Effector memory CD8-positive, alpha-beta T cell (primary cell): ENCODE data around the gene MAT2A.

Experiments used
- ATAC-seq: fragments of 150-1000 bp; cut with Tn5 transposase; replicated peaks from 2 replicates; pipeline ENCODE4 v1.10.0; 2021; ENCODE audit warnings: mild to moderate bottlenecking, moderate library complexity
- DNase-seq, 3 experiments: peaks; one replicate each; pipeline ENCODE4 v3.0.0; 2021
- H3K27ac Mint-ChIP-seq, 2 donors: one replicate each; pipeline ENCODE4 v1.8.0; 2022; ENCODE audit warnings: mild to moderate bottlenecking in 2 of 2, mixed read lengths in 2 of 2, moderate library complexity in 2 of 2
- H3K27me3 Mint-ChIP-seq, 2 donors: one replicate each; pipeline ENCODE4 v1.8.0; 2022; ENCODE audit warnings: mixed read lengths in 2 of 2
- H3K36me3 Mint-ChIP-seq: one replicate; pipeline ENCODE4 v1.8.0; 2022; ENCODE audit warnings: mild to moderate bottlenecking, moderate library complexity, mixed read lengths; ENCODE audit not compliant: insufficient read depth
- H3K4me1 Mint-ChIP-seq, 2 donors: one replicate each; pipeline ENCODE4 v1.8.0; 2022; ENCODE audit warnings: low read depth in 2 of 2, mixed read lengths in 2 of 2
- H3K4me3 Mint-ChIP-seq, 2 donors: one replicate each; pipeline ENCODE4 v1.8.0; 2022; ENCODE audit warnings: mild to moderate bottlenecking in 2 of 2, mixed read lengths in 2 of 2, moderate library complexity in 2 of 2
- H3K9me3 Mint-ChIP-seq, 2 donors: one replicate each; pipeline ENCODE4 v1.8.0; 2022; ENCODE audit warnings: mixed read lengths in 2 of 2

The MAT2A gene

DNA sequence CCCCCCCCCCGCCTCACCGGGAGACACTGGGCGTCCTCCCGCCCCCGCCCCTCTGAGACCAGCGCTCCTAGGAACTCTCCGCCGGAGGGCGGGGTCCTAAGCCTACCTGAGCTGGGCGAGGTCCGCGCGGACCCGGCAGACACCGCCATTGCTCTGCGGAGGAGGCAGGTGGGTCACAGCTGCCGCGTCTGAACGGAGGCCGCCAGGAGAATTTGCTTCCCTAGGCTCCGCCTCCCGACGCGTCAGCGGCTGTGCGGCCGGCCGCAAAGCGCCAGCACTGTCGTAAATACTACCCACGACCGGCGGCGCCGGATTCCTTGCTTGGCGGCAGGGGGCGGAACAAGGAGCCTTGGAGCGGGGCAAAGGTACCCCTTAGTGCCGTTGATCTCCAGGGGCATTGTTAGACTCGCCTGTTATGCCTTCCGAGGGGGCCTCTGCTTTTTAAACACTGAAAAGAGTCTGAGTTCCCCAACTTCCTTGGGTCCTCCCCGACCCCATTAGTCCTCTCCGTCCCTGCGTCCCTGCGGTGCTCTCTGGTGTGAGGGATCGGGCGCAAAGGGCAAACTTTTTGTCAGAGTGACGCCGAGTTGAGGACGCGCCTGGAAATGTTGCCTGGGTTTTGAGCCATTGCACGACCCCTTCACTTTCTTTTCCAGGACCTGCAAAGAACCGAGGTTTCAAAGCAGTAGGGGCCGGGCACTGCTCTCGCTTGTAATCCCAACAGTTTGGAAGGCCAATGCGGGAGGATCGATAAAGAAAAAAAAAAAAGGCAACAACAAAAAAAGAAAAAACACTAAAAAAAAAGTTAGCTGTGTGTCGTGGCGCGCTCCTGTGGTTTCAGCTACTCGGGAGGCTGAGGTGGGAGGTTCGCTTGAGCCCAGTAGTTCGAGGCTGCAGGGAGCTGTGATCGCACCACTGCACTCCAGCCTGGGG is 22.6 kb downstream of the MAT2A start, which contains the start of gene GGCX:
Gene GGCX, minus strand, starts transcription at position 214 of the 933 bp plus-strand sequence. Its CDS starts 65 bp downstream, at position 149.
- peaks cover 18 to 24% of the 10 kb centered on the region in 2 donors for H3K4me1 Mint-ChIP-seq

DNA sequence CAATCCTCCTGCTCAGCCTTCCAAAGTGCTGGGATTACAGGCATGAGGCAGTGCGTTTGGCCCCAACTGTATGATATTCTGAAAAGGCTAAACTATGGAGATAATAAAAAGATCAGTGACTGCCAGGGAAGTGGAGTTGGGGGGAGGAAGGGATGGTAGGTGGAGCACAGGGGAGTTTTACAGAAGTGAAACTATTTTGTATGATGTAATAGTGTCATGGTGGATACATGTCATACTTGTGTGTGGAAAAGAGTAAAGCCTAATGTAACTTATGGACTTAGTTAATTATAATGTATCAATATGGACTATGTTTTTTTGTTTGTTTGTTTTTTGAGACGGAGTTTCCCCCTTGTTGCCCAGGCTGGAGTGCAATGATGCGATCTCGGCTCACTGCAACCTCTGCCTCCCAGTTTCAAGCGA is 25.2 kb downstream of the MAT2A start:
- Mint-ChIP-seq H3K27me3 (no peaks in the 10 kb centered on the region), H3K9me3 (no peaks in the 10 kb centered on the region), H3K4me1 (peaks cover 14 to 20% of the 10 kb centered on the region in 2 donors), H3K27ac (no peak overlapping the region), H3K36me3 (peaks cover 13% of the 10 kb centered on the region), H3K4me3 (no peak overlapping the region)
- ATAC-seq (no peak), DNase-seq (no peak)

More for the DNA sequence above, 22.6 kb downstream of the MAT2A start, which contains the start of gene GGCX:
- peak; percentile 94 for ATAC-seq
- Mint-ChIP-seq H3K36me3 (peaks cover 17% of the 10 kb centered on the region), H3K4me3 (peak within 1 kb of the TSS; percentile 93 to 96), H3K27me3 (no peaks in the 10 kb centered on the region), H3K9me3 (no peaks in the 10 kb centered on the region), H3K27ac (peak within 1 kb of the TSS; percentile 94 to 95)
- peak; percentile 83 to 86 (median 85) for DNase-seq

DNA sequence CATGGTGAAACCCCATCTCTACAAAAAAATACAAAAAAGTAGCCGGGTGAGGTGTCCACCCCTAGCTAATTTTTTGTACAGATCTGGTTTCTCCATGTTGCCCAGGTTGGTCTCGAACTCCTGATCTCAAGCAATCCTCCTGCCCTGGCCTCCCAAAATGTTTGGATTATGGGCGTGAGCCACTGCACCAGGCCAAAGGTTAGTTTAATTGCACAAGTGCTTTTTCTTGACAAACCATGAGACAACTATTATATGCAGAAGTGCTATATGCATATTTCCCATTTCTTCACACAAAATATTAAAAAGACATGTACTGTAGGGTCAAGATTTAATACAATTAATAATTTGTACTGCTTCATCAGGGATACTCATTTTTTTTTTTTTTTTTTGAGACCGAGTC is 27.3 kb downstream of the MAT2A start:
- no peaks in the 10 kb centered on the region for H3K9me3 Mint-ChIP-seq
- peaks cover 0 to 11% of the 10 kb centered on the region in 2 donors for H3K27me3 Mint-ChIP-seq
- ATAC-seq (no peak), DNase-seq (no peak)
- no peak overlapping the region for H3K27ac Mint-ChIP-seq
- H3K4me3 Mint-ChIP-seq, result no peak overlapping the region
- H3K36me3 Mint-ChIP-seq, result peaks cover 6% of the 10 kb centered on the region
- H3K4me1 Mint-ChIP-seq, result peaks cover under 1 to 4% of the 10 kb centered on the region in 2 donors

DNA sequence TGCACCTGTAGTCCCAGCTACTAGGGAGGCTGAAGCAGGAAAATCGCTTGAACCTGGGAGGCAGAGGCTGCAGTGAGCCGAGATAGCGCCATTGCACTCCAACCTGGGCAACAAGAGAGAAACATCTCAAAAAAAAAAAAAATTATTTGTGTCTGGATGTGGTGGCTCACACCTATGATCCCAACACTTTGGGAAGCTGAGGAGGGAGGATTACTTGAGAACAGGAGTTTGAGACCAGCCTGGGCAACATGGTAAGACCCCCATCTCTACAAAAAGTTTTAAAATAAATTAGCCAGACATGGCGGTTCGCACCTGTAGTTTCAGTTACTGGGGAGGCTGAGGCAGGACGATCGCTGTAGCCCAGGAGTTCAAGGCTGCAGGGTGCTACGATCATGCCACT is 36.8 kb downstream of the MAT2A start:
- H3K9me3 Mint-ChIP-seq, result no peaks in the 10 kb centered on the region
- no peak for DNase-seq

DNA sequence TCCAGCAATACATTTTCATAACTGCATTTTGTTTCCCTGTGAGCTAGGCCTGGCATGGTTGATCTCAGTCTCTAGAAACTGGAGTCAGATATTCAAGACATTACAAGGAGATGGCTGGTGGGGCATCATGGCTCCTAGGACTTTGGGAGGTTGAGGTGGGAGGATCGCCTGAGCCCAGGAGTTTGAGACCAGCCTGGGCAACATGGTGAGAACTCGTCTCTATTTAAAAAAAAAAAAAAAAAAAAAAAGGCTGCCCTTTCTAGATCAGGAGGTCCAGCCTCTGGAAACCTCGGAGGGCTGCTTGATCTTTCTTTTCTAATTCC is 38.1 kb downstream of the MAT2A start:
- Mint-ChIP-seq H3K27ac (peak overlapping the region; percentile 96 to 97), H3K4me1 (peaks cover 35 to 36% of the 10 kb centered on the region in 2 donors), H3K9me3 (no peaks in the 10 kb centered on the region), H3K36me3 (peaks cover 15% of the 10 kb centered on the region), H3K27me3 (no peaks in the 10 kb centered on the region), H3K4me3 (peak overlapping the region; percentile 96 to 97)
- ATAC-seq, result no peak
- no peak for DNase-seq

More for the DNA sequence above, 36.8 kb downstream of the MAT2A start:
- peaks cover 13% of the 10 kb centered on the region for H3K36me3 Mint-ChIP-seq
- H3K27ac Mint-ChIP-seq, result no peak overlapping the region
- H3K4me1 Mint-ChIP-seq, result peaks cover 29 to 30% of the 10 kb centered on the region in 2 donors
- peaks cover 0 to 3% of the 10 kb centered on the region in 2 donors for H3K27me3 Mint-ChIP-seq
- H3K4me3 Mint-ChIP-seq, result no peak overlapping the region
- no peak for ATAC-seq

DNA sequence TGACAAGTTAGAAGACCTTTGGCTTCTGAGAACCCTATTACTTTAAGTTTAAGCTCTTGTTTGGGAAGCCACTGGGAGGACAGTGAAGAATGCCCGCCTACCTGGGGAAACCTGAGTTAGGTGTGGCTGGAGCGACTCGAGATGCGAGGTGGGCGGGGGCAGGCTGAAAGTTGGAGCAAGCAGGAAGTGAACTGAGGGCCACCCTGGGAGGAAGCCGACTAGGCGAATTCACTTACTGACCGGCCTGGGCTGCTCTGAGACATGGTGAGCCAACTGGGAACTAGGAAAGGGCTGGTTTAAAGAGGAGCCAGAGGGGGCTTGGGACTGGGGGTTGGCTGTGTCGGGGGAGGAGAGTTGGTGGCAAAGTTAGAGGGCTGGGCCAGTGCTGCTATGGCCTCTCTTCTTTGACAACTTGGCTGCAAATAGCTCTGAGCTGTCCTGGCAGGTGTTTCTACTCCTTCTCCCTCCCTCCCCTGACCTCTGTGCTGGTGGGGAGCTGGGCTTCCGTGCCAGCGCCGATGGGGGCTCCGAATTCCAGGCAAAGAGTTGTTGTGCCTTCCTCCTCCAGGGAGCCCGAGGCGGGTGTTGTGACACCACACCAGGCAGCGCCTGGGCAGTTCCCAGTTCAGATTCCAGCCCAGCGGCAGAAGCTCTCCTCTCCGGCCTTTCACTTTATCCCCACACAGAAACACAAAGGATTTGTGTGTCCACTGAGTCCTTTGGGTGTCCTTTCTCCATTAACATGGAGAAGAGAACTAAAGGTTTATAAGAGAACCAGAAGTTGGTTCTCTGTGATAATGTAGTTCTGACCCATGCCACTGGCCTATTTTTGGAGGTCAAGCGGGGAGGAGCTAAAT is 38.6 kb downstream of the MAT2A start, which contains the start of gene VAMP8:
Gene VAMP8, plus strand, starts transcription at position 201 of the 857 bp plus-strand sequence. Its CDS starts 61 bp downstream, at position 262.
- H3K9me3 Mint-ChIP-seq, result no peaks in the 10 kb centered on the region
- peak; percentile 88 for ATAC-seq
- no peaks in the 10 kb centered on the region for H3K27me3 Mint-ChIP-seq
- peaks cover 15% of the 10 kb centered on the region for H3K36me3 Mint-ChIP-seq
- peak within 1 kb of the TSS; percentile 96 to 97 for H3K4me3 Mint-ChIP-seq
- peak in 2 of 3 experiments; percentile 35 to 37 for DNase-seq
- H3K4me1 Mint-ChIP-seq, result peaks cover 35 to 36% of the 10 kb centered on the region in 2 donors
- H3K27ac Mint-ChIP-seq, result peak within 1 kb of the TSS; percentile 96 to 97

DNA sequence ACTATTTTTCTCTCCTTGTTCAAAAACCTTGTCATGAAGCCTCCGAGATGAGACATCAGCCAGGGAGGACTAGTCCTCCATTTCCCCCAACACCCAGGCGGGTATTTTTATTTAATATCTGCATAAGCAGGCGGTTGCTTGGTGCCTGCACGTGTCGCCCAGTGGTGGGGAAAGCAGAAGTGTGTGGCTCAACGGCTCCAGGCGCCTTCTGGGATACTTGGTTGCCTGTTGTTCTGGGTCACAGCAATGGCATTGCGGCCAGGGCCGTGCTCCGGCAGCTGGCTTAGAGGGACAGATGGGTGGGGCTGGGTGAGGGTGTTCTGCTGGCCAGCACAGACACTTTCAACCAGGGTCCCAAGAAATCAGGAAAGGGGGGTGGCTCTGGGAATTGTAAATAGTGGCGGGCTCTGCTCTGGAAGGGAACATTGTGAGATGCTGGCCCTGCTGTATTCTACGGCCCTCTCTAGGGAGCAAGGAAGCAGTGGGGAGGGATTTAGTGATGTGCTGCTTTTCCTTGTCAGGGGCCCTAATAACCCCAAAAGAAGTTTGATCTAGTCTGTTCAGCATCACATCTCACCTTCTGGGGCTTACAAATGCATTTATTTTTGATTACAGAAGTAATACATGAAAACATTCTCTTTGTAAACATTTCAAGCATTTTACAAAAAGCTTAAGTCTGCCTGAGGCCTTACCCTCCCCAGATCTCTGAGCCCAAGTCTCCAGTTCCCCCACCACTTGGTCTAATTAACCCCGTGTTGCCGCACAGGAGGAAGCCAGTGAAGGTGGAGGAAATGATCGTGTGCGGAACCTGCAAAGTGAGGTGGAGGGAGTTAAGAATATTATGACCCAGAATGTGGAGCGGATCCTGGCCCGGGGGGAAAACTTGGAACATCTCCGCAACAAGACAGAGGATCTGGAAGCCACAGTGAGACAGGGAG is 39.5 kb downstream of the MAT2A start:
- H3K4me3 Mint-ChIP-seq, result peak overlapping the region; percentile 96 to 97
- peaks cover 15% of the 10 kb centered on the region for H3K36me3 Mint-ChIP-seq
- no peaks in the 10 kb centered on the region for H3K9me3 Mint-ChIP-seq
- H3K27ac Mint-ChIP-seq, result peak overlapping the region; percentile 96 to 97
- peak; percentile 53 for ATAC-seq
- no peaks in the 10 kb centered on the region for H3K27me3 Mint-ChIP-seq
- peaks cover 37 to 38% of the 10 kb centered on the region in 2 donors for H3K4me1 Mint-ChIP-seq
- no peak for DNase-seq

DNA sequence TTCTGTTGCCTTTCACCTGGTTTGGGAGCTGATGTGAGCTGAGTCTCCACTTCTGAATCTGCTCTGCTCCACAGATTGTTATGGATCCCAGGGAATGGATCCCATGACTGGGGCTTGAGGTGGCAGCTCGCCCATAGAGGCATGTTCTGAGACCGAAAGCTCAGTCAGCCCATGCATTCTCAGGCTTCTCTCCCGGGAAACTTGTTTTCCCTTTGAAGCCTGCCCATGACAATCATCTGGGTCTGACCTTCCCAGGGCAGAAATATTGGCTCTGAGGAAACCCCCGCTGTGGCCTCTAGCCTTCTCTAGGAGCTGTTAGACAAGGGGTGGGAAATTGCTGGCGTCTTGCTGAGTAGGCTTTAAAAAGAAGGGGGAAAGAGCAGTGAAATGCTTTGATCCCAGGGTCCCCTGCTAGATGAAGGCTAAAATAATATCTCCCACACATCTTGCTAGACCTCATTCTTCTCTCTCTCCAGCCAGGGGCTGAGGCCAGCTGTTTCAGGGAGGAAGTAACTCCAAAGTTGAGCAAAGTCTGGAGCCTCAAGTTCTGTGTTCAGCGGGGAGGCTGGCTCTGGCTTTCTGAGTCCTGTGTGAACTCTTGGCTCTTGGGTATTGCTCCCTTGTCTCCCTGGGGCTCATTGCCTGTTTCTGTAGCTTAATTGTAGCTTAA is 40.4 kb downstream of the MAT2A start:
- Mint-ChIP-seq H3K4me3 (peak overlapping the region; percentile 96 to 97), H3K27ac (peak overlapping the region in 1 of 2 donors; percentile 96), H3K9me3 (no peaks in the 10 kb centered on the region), H3K4me1 (peaks cover 38 to 40% of the 10 kb centered on the region in 2 donors), H3K27me3 (no peaks in the 10 kb centered on the region), H3K36me3 (peaks cover 15% of the 10 kb centered on the region)
- no peak for DNase-seq
- ATAC-seq, result no peak

DNA sequence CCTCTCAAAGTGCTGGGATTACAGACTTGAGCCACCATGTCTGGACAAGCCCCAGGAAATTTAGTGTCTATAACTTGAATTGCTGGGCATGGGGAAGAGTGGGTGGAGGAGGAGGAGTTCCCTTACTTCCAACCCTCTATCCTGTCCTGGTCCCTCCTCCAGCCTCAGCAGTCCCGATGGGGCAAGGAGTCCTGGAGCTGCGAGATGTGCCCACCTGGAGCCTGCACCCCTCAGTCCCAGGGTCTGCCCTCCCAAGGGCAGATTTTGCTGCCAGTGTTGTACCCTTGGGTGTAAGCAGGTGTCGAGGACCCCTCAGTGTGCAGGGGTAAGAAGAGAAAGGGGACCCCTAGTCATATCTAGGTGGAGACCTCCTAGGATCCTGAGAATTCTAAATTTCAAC is 41.2 kb downstream of the MAT2A start:
- Mint-ChIP-seq H3K9me3 (no peaks in the 10 kb centered on the region), H3K27ac (peak overlapping the region; percentile 16 to 51), H3K4me3 (peak overlapping the region in 1 of 2 donors; percentile 42), H3K36me3 (peaks cover 15% of the 10 kb centered on the region), H3K27me3 (no peaks in the 10 kb centered on the region), H3K4me1 (peaks cover 43 to 46% of the 10 kb centered on the region in 2 donors)
- ATAC-seq (no peak), DNase-seq (no peak)

DNA sequence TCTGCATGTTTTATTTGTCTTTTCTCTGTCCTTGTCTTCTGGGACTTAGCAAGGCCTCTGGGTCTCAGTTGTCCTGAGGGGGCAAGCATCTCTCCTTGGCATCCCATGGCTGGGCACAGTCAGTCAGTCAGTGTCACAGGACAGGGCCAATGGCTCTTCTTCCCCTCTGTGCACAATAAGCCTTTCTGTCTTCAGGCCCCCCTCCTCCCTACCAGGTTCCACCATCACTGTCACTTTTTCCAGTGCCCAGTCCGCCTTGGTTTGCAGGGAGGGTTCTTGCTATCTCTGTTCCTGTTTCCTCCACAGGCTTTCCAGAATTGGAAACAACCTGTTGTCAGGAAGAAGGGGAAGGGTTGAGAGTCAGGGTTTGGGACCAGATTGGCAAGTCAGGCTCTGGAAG is 43.5 kb downstream of the MAT2A start:
- Mint-ChIP-seq H3K27ac (peak overlapping the region in 1 of 2 donors; percentile 86), H3K4me1 (peaks cover 49 to 54% of the 10 kb centered on the region in 2 donors), H3K4me3 (no peak overlapping the region), H3K9me3 (no peaks in the 10 kb centered on the region), H3K27me3 (no peaks in the 10 kb centered on the region), H3K36me3 (peaks cover 15% of the 10 kb centered on the region)
- no peak for DNase-seq
- no peak for ATAC-seq

DNA sequence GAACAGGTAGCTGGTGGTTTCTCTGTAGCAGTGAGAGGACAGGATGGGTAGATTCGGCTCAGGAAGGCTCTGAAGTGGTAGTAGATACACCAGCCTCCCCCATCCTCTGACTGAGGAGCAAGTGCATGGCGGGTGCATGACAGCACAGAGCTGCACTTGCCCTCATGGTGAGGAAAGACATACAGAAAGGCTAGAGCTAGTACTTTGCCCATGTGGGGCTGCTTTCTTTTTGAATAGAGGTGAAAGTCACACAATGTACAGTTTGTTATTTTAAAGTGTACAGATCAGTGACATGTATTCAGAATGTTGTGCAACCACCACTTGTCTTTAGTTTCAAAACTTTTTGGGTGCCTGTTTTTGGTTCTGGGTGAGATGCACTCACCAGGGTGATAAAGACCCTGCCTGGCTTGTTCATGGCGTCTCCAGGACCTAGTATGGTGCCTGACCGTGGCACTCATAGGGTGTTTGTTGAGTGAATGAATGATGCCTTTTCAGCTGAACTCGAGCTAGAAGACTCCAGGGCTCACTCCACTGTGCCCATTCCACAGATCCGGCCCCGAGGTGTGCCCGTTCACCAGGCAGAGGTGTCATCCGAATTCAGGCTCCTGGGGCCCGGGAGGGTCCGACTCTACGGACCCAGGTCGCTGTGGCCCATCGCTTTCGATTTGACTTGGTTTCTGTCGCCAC is 44.8 kb downstream of the MAT2A start:
- H3K27ac Mint-ChIP-seq, result peak overlapping the region; percentile 86 to 89
- peaks cover 11% of the 10 kb centered on the region for H3K36me3 Mint-ChIP-seq
- H3K4me3 Mint-ChIP-seq, result peak overlapping the region; percentile 78 to 85
- ATAC-seq (peak; percentile 44), DNase-seq (peak in 1 of 3 experiments; percentile 23)
- H3K27me3 Mint-ChIP-seq, result no peaks in the 10 kb centered on the region
- H3K9me3 Mint-ChIP-seq, result no peaks in the 10 kb centered on the region
- peaks cover 42 to 48% of the 10 kb centered on the region in 2 donors for H3K4me1 Mint-ChIP-seq
